ENCODE measurements around the gene GRIK5.

GRIK5 gene

DNA sequence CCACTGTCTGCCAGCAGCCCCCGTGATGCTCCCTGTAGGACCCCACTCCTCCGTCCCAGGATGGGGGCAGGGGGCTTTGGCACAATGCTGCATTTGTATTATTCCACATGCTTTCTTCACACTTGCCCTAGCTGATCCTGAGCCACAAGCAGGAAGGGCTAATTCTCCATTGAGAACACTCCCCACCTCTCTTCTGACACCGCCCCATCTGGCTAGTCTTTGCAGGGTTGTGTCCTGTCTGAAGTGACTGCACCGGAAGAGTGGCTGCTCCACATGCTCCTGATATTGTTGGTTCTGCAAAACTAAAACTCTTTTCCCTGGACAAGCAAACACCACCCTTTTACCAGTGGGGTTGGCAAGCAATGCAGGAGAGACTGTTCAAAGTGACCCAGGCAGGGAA, 23.9 kb upstream of the GRIK5 start:
- no peak for DNase-seq

DNA sequence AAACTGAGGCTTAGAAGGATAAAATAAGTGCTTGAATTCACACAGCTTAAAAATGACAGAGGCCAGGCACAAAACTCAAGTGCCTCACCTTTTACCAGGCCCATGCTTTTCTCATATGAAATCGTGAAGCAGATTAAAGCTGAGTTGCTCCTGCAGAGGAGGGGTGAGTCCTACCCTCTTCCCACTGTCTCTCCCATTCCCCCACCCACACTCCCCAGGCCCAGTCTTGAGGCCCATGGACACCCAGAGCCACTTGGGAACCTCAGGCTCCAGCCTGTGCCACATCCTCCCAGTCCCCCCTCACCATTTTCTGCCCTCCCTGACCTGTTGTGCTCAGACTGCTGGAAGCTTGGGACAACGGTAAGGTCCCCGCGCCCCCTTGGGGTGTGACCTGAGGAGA, 23.5 kb upstream of the GRIK5 start:
- no peak for DNase-seq

DNA sequence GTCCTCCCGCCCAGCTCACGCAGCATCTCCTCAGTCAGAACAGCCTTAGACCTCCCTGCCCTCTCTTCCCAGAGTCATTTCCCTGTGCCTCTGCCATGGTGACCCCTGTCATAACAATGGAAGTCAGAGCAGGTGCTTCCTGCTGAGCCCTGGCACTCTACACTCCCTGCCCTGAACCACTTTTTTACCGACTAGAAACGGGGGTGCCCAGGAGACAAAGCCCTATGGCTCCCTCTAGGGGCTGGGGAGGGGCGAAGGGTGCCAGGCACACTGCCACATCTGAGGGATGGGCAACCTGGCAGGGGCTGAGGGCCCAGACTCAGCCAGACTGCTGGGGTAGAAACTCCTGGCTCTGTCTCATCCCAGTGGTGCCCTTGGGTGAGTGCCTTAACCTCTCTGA, 22.3 kb upstream of the GRIK5 start:
- DNase-seq: peak; percentile 63

DNA sequence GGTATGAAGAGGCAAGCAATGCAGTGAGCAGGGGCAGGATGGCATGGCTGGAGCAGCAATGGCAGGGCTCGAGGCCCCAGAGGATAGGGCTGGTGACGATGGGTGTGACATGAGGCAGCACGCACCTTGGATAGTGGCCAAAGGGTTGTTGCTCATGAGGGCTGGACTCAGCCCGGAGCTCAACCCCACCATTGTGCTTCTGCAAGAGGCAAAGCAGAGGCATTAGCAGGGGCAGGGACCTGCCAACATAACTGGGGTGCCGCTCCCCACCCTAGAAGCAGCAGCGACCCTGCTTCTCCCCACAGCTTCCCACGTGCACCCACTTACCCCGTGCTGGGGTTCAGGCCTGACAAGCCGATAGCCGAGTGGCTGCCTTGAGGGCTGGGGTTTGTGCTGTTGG, 21.7 kb upstream of the GRIK5 start:
- DNase-seq: no peak

DNA sequence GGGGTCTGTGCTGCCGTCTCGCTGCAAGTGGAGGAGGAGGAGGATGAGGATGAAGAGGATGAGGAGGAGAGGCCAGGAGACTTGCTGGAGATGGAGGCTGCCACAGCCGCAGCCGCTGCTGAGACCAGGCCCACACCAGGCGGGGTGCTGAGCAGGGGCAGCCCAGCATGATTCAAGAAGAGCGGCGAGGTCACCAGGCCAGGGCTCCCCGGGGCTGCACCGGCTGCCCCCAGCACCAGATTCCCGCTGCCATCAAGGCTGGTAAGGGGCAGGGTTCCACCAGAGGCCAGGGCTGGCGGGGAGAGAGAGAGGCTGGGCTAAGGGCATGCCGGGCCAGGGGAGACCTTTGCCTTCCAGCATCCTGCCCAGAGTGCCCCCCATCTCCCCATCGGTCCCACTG, 21.3 kb upstream of the GRIK5 start:
- DNase-seq: no peak

DNA sequence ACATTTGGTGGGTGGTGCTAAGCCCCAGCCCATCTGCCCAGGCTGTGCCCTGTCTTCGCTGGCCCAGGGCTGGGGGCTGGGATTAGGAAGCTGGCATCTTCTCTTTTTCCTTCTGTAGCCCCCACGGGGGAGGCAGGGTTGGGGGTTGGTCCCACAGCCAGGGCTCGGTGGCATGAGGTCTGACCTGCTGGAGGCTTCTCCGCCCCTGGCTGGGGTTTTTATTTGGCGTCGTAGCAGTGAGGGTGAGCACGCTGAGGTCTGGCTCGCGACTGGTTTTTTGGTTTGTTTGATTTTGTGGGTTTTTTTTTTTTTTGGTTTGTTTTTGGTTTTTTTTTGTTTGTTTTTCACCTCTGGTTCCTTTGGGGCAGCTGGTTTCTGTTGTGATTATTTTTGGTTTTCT, 20.7 kb upstream of the GRIK5 start:
- DNase-seq: no peak

DNA sequence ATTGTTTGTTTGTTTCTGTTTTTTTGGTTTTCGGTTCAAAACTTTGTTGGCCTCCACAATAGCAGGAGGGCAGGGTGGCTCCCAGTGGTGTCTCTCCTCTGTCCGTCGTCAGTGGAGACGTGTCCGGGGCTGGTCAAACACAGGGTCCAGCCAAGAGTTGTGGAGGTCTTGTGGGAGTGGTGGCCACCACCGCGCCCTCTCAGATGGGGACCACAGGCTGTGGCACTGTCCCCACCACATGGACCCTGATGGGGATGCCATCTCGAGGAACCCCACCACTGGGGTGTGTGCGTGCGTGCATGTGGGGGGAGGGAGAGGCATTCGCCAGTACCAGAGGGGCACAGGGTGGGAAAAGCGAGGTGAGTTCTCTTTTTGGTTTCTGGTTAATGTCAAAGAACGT, 19.8 kb upstream of the GRIK5 start:
- no peak for DNase-seq

DNA sequence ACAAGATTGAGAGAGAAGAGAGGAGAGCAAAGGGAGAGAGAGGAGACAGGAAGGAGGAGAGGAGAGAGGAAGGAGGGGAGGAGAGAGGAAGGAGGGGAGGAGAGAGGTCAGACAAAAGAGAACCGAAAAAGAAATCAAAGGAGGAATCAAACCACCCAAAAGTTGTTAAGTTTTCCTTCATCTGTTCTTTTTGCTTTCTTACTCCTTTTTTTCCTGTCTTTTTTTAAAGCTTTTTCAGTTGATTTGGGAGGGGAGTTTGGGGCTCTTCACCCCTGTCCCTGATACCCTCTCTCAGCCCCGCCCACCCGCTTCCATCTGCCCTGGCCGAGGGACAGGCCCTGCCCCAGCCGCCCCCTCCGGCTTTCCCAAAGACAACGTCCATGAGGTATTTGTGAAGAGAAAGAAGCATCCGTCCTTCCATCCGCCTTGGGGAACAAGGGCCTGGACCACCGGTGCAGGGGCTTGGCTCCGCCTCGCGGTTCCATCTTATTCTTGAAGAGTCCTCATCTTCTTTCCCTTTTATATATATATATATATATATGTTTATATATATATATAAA, 19.3 kb upstream of the GRIK5 start:
- DNase-seq: no peak

DNA sequence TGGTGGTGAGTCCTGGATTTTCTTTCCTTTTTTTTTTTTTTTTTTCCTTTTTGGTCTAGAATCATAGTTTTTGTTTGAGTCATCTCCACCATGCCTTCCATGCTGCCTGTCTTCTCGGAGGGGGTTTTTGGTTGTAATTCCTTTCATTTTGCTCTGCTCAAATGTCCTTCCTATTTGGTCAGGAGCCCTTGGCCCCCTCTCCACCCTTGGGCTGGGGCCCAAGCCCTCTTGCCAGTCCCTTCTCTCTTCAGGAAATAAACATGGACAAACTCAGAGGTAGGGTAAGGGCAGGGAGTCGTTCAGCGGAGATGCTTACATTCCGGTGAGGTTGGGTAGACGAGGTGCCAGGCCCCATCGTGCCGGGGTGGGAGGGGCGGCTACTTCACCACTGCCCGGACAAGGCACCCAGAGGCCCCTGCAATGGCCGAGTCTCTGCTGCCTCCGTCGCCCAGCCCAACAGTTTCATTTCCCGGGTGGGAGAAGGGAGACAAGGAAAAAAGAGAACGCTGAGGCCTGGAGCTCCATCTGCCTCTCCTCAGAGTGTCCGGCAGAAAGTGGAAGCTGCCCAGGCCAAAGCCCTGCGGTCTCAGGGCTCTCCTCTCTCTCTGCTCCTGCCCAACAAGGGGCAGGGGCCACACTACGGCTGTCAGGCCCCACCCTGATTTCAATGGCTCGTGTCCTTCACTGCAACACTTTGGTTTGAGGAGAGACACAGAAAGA, 18.6 kb upstream of the GRIK5 start:
- DNase-seq: no peak

DNA sequence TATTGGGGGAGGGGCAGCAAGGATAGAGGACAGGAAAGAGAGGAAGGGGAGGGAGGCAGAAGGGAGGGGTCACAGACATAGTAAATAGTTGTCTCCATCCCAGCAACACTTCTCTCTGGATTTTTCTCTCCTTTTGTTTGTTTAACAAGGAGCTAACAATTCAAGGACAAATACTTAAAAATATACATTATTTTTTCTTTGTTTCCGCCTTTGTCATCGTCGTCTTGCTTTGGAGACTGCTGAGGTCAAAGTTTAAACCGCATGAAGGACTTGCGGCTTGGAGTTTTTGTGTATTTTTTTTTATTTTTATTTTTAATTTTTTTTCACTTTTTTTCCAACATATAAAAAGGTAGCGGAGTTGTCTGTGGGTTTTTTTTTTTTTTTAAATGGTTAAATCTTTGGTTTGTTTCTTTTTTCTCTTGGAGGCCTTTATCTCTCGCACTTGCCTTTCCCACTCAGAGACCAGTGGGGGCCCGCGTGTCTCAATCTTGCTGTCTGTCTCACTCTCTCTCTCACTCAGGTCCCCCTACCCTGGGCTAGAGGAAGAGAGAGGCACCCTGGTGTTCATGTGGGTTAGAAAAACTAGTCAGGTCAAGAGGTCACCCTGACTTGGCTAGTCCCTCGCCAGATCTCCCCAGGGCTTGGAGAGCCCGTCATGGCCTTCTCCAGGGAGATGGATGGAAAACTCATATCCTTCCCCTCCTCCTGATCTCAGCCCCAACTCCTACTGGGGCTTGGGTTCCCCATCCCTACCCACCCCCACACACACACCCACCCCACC, 17.0 kb upstream of the GRIK5 start:
- no peak for DNase-seq

DNA sequence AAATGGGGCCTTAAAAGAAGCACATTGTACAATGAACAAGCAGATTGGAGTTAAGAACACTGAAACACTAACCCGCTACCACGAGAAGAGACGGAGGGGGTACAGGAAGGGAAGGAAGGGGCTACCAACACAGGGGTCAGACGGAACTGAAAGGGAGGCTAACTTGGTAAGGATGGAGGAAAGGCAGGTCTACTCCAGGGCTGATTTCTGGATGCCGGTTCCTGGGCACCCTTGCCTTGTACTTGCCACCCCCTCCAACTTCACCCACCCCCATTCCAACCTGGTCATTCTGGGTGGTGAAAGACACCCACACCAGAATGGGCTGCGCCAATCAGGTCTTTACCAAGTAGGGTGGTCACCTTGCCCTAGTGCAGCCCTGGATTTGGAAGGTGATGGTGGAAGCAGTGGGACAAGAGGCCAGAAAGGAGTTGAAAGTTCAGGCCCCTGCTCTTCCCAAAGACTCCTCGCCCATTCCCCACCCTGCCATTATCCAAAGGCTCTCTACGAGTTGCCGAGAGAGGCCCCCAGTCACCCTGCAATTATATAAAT, 16.3 kb upstream of the GRIK5 start:
- no peak for DNase-seq

DNA sequence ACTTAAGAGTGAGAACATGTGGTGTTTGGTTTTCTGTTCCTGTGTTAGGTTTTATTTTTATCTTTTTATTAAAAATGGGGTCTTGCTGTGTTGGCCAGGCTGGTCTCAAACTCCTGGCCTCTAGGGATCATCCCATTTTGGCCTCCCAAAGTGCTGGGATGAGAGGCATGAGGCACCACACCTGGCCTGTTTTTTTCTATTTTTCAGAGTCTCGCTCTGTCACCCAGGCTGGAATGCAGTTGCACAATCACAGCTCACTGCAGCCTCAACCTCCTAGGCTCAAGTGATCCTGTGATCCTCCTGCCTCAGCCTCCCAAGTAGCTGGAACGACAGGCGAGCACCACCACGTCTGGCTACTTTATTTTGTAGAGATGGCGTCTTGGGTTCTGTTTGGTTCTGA, 13.5 kb upstream of the GRIK5 start:
- DNase-seq: no peak

DNA sequence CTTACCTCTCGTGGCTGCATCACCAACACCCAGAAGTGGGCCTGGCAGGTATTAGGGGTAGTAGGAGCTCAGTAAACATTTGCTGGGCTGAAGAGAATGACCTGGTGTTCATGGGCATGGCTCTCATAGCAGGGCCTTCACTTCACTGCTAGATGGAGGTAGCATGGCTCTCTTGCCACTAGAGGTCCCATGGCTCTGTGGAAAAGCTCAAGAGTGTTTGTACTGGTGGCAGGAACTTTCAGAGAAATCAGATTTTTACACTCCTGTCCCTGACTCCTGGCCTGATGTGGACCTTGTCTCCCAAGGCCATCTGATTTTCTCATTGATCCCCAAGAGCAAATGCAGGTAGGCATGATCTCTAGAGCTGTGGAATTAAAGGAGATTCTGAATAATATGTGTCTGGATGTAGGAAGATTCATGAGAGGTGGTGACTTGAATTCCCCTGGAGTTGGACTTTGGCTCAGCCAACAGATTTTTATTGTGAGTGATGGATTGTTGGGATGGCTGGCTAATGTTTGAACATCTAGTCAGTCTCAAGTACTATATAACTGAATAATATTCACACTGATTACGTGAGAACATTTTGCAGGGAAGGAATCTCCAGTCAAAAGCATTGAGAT, 11.7 kb upstream of the GRIK5 start:
- peak; percentile 24 for DNase-seq

DNA sequence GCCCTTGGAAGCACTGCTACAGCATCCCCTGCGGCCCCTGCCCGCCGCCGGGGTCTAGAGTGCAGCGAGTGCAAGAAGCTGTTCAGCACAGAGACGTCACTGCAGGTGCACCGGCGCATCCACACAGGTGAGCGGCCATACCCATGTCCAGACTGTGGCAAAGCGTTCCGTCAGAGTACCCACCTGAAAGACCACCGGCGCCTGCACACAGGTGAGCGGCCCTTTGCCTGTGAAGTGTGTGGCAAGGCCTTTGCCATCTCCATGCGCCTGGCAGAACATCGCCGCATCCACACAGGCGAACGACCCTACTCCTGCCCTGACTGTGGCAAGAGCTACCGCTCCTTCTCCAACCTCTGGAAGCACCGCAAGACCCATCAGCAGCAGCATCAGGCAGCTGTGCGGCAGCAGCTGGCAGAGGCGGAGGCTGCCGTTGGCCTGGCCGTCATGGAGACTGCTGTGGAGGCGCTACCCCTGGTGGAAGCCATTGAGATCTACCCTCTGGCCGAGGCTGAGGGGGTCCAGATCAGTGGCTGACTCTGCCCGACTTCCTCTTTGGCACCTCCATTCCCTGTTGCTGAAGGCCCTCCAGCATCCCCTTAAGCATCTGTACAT, 10.9 kb upstream of the GRIK5 start:
- no peak for DNase-seq

DNA sequence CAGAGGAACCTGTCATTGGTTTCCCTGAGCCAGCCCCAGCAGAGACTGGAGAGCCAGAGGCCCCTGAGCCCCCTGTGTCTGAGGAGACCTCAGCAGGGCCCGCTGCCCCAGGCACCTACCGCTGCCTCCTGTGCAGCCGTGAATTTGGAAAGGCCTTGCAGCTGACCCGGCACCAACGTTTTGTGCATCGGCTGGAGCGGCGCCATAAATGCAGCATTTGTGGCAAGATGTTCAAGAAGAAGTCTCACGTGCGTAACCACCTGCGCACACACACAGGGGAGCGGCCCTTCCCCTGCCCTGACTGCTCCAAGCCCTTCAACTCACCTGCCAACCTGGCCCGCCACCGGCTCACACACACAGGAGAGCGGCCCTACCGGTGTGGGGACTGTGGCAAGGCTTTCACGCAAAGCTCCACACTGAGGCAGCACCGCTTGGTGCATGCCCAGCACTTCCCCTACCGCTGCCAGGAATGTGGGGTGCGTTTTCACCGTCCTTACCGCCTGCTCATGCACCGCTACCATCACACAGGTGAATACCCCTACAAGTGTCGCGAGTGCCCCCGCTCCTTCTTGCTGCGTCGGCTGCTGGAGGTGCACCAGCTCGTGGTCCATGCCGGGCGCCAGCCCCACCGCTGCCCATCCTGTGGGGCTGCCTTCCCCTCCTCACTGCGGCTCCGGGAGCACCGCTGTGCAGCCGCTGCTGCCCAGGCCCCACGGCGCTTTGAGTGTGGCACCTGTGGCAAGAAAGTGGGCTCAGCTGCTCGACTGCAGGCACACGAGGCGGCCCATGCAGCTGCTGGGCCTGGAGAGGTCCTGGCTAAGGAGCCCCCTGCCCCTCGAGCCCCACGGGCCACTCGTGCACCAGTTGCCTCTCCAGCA, 10.1 kb upstream of the GRIK5 start:
- DNase-seq: no peak

DNA sequence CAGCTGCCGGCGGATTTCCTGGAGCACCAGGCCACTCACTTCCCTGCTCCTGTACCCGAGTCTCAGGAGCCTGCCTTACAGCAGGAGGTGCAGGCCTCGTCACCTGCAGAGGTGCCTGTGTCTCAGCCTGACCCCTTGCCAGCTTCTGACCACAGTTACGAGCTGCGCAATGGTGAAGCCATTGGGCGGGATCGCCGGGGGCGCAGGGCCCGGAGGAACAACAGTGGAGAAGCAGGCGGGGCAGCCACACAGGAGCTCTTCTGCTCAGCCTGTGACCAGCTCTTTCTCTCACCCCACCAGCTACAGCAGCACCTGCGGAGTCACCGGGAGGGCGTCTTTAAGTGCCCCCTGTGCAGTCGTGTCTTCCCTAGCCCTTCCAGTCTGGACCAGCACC, 9.3 kb upstream of the GRIK5 start:
- DNase-seq: no peak

DNA sequence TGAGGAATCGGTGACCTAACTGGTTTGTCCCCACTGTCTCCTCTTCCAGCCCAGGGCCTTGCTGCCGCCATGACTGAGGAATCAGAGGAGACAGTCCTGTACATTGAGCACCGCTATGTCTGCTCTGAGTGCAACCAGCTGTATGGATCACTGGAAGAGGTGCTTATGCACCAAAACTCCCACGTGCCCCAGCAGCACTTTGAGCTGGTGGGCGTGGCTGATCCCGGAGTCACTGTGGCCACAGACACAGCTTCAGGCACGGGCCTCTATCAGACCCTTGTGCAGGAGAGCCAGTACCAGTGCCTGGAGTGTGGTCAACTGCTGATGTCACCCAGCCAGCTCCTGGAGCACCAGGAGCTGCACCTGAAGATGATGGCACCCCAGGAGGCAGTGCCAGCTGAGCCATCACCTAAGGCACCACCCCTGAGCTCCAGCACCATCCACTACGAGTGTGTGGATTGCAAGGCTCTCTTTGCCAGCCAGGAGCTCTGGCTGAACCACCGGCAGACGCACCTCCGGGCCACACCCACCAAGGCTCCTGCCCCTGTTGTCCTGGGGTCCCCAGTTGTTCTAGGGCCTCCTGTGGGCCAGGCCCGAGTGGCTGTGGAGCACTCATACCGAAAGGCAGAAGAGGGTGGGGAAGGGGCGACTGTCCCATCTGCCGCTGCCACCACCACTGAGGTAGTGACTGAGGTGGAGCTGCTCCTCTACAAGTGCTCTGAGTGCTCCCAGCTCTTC, 8.7 kb upstream of the GRIK5 start:
- no peak for DNase-seq

DNA sequence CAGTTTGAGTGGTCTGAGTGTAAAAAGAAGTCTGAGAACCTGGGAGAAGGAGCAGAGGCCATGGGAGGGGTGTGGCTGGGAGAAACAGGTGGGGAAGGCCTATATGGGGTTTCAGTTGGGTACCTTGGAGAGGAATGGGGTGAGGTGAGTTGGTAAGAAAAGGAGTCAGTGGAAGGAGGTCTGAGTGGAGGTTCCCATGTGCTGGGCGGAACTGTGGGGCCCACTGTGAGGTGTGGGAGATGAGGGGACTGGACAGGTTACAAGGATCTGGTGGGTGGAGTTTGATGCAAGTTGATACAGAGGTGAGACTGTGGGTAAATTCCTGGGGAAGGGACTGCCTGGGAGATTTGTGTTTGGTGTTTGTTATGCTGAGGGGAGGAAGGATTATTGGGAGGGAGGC, 8.1 kb upstream of the GRIK5 start:
- no peak for DNase-seq

DNA sequence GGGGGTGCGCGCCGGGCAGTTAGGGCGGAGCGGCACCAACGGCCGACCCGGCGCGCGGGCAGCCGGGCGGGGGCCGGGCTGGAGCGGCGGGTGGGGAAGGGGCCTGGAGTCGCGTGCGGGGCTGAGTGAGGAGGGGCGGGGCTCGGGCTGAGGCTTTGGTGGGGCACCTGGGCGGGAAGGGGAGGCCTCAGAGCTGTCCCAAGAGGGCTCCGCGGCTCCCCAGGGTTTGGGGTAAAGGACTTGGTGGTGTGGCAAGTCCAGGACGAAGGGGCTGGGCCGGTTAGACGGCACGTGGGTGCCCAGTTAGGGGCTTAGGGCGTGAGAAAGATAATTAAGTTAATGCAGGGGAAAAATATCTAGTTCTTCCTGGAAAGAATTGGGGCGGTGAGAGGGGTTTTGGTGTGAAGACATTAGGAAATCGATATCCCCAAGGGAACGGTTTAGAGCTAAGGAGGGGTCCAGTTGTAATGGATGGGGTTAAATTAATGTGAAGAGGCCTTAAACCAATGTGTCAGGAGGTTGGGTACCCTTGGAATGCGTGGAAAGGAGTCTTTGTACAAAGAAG, 6.5 kb upstream of the GRIK5 start:
- DNase-seq: no peak

DNA sequence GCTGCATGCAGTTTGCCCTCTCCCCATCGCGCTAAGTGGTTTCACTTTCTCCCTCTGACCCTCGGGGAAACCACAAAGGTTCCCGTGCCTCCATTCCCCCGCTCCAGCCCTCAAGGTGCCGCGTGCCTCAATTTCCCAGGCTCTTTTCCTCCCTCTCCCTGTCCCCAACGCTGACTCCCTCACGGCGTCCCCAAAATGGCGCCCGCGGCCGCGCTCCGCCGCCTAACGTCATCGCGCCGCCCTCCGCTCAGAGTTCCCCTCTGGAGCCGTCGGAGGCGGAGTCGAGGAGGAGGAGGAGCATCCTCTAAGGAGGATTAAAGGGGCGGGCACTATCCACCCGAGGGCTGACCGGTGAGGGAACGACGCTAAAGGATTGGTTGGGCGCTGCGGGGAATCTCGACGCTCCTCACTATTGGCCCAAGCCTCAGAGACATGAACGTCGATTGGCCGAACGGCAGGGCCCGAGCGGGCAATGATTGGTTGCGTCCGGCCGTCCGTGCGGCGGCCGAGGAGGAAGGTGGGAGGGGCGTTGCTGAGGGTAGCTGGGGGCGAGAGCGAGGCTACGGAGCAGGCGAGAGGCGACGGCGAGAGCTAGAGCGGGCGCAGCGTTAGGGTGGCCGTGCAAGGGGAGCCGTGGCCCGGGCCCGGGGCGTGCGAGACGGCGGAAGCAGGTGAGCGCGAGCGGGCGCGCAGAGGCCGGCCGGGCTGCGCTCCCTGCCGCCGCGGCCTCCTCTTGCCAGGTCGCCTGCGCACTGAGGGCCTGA, 5.8 kb upstream of the GRIK5 start, which contains the start of gene ZNF574:
Gene ZNF574 (plus strand): TSS at position 551 of the 764 bp plus-strand sequence. CDS start 2,441 bp downstream, outside the sequence.
- DNase-seq: peak; percentile 100

Measured in activated CD4-positive, alpha-beta T cell treated with anti-CD3 and anti-CD28 coated beads, Interleukin-2, amount 50 U/mL, for 16 hours (primary cell).